HFF-Myc (cell line): ENCODE results near the gene ZWINT.

ENCODE experiments used
- DNase-seq: peaks from one replicate; pipeline ENCODE4 v3.0.0-alpha.2; 2011; ENCODE audit warnings: low read depth; ENCODE audit errors: extremely low read depth
- H3K4me3 ChIP-seq: replicated peaks from 2 replicates; pipeline ENCODE4 v1.5.1; 2011; ENCODE audit warnings: low read depth, mild to moderate bottlenecking, control low read depth, low read length
- CTCF ChIP-seq: IDR thresholded peaks from 2 replicates; pipeline ENCODE4 v1.5.1; 2012; ENCODE audit warnings: mild to moderate bottlenecking, low read depth, low read length, control low read depth; ENCODE audit errors: missing control alignments

ZWINT gene

GRCh38 chr10:56319386-56319785 is 41.7 kb downstream of the ZWINT start:
- no peak overlapping the region for H3K4me3 ChIP-seq
- no peak for DNase-seq
- TF ChIP-seq CTCF = no peak

GRCh38 chr10:56318816-56319215 is 42.2 kb downstream of the ZWINT start:
- DNase-seq = no peak
- H3K4me3 ChIP-seq = no peak overlapping the region
- no peak for TF ChIP-seq CTCF

- TF ChIP-seq CTCF = no peak
- no peak overlapping the region for H3K4me3 ChIP-seq
- DNase-seq = no peak
These were observed 43.5 kb downstream of the ZWINT start for GRCh38 chr10:56317603-56318002.

GRCh38 chr10:56316603-56317002 is 44.5 kb downstream of the ZWINT start:
- DNase-seq = no peak
- H3K4me3 ChIP-seq = no peak overlapping the region
- TF ChIP-seq CTCF = no peak
